Effector CD8-positive, alpha-beta T cell (primary cell): ENCODE measurements around the gene GLYATL1.

Experiments used
- DNase-seq: peaks from one replicate; lab custom pipeline; 2025; lab: John Stamatoyannopoulos, UW
- total RNA-seq, 4 experiments: gene quantifications; one replicate each; lab custom pipeline; 2026; lab: John Stamatoyannopoulos, UW

Gene GLYATL1
- total RNA-seq: 0 to 0.09 (median 0) reads per million in 4 experiments

DNA sequence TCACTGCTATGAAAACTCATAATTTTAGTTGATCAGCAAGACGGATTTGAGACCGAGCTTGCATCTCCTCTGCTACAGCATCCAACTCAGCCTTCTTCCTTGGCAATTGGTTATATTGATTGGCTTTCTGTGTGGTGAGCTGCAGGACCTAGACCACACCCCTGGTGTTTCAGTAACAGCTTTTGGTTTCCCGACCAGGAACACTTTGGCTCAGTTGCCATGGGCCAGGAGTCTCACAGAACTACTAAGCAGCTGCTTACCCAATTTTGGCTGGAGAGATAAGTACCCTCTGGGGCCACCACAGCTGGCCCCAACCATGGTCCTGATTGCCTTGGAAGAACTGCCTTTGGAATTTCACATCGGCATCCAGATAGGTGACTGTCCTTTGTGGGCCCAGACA, at the start of gene GLYATL1:
Gene GLYATL1, plus strand, starts transcription at position 212 of the 400 bp plus-strand sequence. CDS start 7,600 bp downstream, outside the sequence.
- no peak for DNase-seq

DNA sequence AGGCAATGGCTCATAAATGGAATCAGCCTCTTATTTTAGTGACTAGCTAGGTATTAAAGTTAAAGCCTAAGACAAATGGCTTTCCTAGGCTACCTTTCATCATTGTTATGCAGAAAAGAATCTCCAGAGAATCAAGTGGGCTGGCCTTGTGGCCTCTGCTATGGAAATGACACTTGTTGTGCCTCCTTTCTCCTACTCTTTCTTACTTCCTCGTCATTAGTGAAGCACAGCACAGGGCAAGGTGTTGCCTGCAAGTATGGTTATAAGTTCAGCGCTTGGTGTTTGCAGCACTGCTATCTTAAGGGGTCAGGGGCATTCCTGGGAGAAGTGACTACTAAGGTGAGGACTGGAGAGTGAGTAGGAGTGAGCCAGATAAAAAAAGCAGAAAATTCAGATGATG, 45.4 kb upstream of the GLYATL1 start:
- no peak for DNase-seq

GRCh38 chr11:58898106-58898505, 41.2 kb upstream of the GLYATL1 start:
- DNase-seq: no peak

DNA sequence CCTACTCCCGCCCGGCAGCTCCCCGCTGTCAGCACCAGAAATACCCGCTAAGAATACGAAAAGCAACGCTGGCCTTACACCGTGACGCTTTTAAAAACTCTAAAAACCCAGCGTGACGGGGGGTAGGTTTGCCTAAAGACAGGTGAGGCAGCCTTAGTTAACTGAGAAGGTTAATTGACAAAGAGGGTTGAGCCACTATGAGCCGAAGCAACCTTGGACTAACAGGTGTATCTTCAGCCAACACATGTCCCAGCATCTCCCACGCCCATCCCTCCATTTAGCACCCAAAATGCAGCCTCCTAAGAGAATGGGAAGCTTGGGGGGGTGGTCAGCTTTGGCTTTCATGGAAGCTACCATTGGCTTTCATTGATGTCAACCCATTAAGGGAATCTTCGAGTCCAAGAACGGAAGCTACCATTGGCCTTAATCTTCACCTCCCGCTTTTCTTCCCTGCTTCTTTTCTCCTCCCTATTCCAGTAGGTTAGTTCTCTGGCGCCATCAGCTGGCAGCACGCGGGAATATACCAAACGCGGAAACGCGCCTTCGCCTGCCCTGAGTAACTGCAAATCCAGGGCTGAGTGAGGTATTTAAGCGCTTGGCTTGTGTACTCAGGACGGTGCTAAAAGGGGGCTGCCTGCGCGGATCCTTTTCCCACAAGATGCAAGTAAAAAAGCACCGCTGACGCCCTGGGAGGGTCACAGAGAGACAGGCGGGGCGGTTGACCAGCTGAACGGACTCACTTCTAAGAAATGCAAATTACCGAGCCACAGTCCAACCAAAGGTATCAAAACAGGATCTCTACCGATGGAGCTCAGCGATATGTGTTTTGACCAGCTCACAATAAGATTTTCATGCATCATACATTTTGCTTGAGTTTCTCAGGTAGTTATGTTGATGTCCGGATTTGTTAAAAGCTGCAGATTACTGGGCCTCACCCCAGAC, 38.5 kb upstream of the GLYATL1 start:
- no peak for DNase-seq

GRCh38 chr11:58902881-58903280, 36.4 kb upstream of the GLYATL1 start:
- no peak for DNase-seq

DNA sequence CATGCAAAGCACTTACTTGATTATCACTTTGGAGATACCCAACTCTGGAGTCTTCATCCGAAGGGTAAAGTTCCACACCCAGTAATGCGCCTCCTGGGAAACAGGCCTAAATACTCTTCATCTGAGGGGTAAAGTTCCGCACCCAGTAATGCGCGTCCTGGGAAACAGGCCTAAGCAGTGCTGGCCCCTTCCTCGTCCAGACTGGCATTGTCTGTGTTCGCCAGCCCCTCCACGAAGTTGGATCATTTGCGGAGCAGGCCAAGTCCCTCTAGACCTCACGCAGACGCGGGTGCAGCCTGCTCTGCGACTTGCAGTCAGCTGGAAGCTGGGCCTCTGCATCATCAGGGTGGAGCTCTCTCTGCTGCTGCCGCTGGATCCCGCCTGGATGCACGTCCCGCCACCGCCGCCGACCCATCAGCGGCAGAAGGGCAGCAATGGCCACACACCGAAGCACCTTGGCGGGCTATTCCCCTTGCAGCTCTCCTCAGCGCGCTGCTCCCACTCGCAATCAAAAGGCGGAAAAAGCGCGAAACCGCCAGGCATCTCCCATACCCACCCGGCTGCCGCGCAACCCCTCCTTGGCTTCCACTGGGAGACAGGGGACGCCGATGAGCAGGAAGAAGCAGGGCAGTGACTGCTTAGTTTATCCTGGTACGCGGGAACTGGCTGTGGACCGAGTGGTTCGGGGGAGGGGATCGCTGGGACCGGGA, 34.1 kb upstream of the GLYATL1 start:
- DNase-seq: no peak

- DNase-seq: no peak
These were observed 33.4 kb upstream of the GLYATL1 start for GRCh38 chr11:58905721-58906547.

DNA sequence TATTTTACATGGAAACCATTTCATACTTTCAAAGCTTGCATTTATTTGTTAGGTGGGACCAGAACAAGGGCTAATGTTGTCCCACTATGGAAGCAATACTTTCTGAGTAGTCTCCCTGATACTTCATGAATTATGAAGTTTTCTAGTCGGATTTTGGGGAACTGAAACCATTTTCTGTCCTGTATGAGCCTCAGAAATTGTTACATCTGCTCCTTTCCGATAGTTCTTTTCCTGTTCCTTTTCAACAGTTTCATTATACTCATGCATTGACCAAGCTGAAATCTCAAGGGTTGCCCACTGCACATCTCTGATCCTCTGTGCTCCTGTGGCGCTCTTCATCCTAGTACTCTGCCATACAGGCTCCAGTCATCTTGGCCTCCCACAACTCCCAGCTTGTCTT, 31.5 kb upstream of the GLYATL1 start:
- DNase-seq: no peak

GRCh38 chr11:58912124-58912523, 27.2 kb upstream of the GLYATL1 start:
- no peak for DNase-seq

GRCh38 chr11:58913685-58914084, 25.6 kb upstream of the GLYATL1 start:
- DNase-seq: no peak

DNA sequence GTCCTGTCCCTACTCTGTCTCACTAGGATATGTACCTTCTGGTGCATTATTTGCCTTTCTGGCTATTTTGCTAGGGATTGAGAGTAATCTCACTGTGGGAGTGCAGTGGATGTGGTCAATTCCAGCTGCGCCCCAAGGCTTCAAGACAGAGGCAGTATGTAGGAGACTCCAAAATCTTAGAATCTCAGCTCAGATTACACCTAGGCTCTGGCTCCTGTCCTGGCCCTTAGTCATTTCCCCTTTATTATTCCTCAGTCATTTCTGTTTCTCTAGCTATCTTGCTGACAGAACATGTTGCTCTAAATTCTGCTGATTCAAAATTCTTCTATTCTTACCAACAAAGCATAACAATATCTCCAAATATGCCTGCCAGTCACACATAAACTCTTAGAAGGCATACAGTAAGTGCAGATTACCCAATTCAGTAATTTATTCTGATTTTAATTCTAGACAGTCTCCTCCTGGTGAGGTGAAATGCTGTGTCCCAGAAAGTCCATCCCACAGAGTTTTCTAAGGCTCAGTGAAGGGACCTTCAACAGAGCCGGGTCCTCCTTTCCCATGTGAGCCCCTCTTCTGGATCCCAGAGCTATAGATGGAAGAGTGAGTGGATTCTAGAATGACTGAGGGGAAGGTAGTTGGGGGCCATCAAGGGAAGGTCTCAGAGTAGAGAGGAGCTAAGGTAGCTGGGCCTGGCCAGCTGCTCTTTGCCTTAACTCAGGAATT, 24.3 kb upstream of the GLYATL1 start:
- no peak for DNase-seq

GRCh38 chr11:58916637-58917036, 22.7 kb upstream of the GLYATL1 start:
- DNase-seq: no peak

DNA sequence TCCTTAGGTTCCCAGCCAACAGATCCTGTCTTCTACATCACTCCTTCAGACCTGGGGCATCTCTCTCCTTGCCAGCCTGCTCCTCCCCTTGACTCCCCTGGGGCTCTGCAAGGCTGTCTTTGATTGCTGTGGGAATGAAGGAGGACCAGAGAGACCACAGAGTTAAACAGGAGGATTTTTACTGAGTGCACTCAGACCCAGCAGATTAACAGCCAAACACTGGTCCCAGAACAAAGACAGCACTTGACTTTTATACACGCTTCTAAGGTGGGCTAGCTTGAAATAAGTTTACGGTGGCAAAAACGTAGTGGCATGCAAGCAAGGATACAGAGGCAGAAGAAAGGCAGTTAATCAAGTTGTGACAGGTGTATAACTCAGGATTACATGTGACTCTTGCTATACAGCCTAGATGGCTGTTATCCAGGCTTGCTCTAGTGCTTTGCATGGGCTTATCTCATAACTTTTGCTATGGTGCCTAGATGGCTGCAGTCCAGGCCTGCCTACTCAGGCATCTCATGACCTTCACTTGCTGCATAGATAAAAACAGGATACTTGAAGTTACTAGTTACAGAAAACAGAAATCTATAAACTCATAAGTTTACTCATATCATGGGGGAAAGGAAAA, 22.0 kb upstream of the GLYATL1 start:
- no peak for DNase-seq

DNA sequence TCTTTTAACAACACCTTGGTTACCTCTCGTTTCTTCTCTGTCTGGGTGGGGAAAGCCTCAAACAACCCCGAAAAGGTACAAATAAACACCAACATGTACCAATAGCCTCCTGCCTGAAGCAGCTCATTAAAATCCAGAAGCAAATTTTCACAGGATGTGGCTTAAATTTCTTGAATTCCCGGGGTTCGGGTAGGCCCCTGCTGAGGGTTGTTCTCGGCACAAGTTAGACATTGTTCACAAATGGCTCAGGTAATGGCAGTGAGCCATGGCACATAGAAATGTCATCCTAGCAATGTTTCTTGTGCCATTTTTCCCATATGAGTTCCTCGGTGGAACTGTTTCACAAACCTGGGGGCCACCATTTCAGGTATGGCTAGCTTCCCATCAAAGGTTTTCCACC, 19.7 kb upstream of the GLYATL1 start:
- DNase-seq: no peak

- DNase-seq: no peak
These were observed 19.3 kb upstream of the GLYATL1 start for GRCh38 chr11:58919980-58920379.

DNA sequence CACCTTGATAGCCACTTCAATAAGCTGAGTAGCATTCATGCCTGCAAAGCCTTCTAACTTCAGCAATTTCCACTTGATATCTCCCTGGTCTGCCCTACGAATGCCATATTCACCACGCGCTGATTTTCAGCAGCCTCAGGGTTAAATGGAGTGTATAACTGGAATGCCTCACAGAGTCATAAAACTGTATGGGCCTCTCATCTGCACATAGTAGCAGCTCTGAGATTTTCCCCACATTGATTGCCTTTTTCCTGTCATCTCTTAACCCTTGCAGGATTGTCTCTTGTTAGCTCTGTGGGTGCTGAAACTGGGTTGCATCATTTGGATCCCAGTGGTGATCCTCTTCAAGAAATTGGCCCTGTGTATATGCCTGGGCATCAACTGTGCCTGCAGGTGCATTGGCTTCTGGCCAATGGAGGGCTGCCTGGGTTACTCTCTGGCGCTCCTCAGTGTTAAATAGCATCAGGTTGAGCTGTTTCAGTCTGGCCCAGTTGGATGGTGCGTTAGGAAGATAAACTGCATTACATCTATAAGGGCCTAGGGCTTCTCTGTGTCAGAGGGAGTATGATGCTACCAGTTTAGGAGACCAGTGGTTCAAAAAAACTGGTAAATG, 17.4 kb upstream of the GLYATL1 start:
- no peak for DNase-seq

DNA sequence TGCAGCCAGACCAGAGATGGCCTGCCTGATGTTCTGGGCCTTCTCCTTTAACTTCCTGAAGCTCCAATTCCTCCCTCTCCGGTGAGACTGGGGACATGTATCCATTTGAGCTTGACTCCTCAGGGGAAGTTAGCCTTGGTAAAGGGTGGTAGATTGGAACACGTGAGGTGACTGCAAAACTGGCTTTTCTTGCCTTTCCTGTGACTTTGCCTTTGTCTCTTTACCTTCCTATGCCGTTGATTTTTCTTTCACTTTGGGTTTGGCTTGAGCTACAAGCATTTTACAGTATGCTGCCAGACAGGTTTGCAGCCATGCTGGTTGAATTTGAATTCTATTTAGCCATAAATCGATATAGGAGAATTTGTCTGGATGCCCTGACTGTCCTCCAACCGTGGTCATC, 16.8 kb upstream of the GLYATL1 start:
- DNase-seq: no peak

- no peak for DNase-seq
These were observed 15.9 kb upstream of the GLYATL1 start for GRCh38 chr11:58923300-58923788.

GRCh38 chr11:58924230-58924629, 15.1 kb upstream of the GLYATL1 start:
- no peak for DNase-seq

DNA sequence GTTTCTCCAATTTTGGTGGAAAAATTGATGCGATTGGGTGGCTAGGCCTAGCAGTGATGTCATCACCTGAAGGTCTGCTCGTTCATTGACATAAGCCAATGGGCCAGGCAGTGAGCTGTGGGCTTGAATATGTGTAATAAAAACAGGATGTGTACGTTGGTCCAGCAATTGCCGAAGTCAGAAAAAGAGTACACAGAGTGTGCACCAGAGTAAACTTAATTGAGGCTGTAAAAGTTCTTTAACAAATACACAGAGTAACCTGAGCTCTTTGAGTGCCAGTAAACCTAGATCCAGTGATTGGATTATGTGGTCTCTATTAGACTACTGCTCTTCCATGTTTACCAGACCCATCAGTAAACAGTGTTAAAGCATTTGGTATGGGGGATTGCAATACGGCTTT, 13.0 kb upstream of the GLYATL1 start:
- no peak for DNase-seq
